Transverse colon (tissue), 4 donors: ENCODE measurements around the gene P4HA1. TPM values are rescaled to one million over a fixed set of nuclear protein-coding genes. Genes with fewer than 3 reads are reported as not detected.

Experiments
- DNase-seq: peaks from one replicate; pipeline ENCODE4 v3.0.0-alpha.2; 2019
- H3K27ac ChIP-seq, 4 donors: fragments of 200-600 bp; sonication (generic); 2 replicates each; pipeline ENCODE4 v1.5.1; 2016 to 2018; ENCODE audit warnings: inconsistent platforms in 4 of 4
- H3K27me3 ChIP-seq: fragments of 200-600 bp; sonication (generic); 2 replicates; pipeline ENCODE4 v1.5.1; 2017; ENCODE audit warnings: inconsistent platforms
- H3K36me3 ChIP-seq, 4 donors: fragments of 200-600 bp; sonication (generic); 2 replicates each; pipeline ENCODE4 v1.5.1; 2017 to 2019; ENCODE audit warnings: inconsistent platforms in 4 of 4
- H3K4me1 ChIP-seq, 4 donors: fragments of 200-600 bp; sonication (generic); 2 replicates each; pipeline ENCODE4 v1.5.1; 2017 to 2020; ENCODE audit warnings: inconsistent platforms in 4 of 4
- H3K4me3 ChIP-seq, 4 donors: fragments of 200-600 bp; sonication (generic); 1 replicate in 1 of 4; 2 replicates in 3 of 4; pipeline versions ENCODE4 v1.5.1 to v1.6.1; 2017 to 2019; ENCODE audit warnings: inconsistent platforms in 4 of 4
- H3K9me3 ChIP-seq, 2 donors: fragments of 200-600 bp; sonication (generic); 2 replicates each; pipeline ENCODE4 v1.5.1; 2017 to 2019; ENCODE audit warnings: inconsistent platforms in 2 of 2
- EP300 ChIP-seq: sonication (generic); formaldehyde crosslinking; IDR thresholded peaks from one replicate; pipeline ENCODE4 v1.6.1; 2017; ENCODE audit warnings: antibody characterized with exemption, low read depth
- POLR2A ChIP-seq: fragments of 450-650 bp; IDR thresholded peaks from one replicate; pipeline ENCODE4 v1.6.1; 2016; ENCODE audit warnings: antibody characterized with exemption, mild to moderate bottlenecking, moderate library complexity
- POLR2AphosphoS5 ChIP-seq, 3 donors: sonication (generic); formaldehyde crosslinking; IDR thresholded peaks; one replicate each; pipeline ENCODE4 v1.6.1; 2016; ENCODE audit warnings: antibody characterized with exemption in 3 of 3
- WGBS, 2 donors: methylation state at CpG; one replicate each; pipeline ENCODE4 v1.1.5; 2018; ENCODE audit warnings: low coverage in 1 of 2; 5-methylcytosine and 5-hydroxymethylcytosine counted together
- in situ Hi-C, 4 donors: fragments of 200-750 bp; cut with MboI; loops; one replicate each; pipeline versions ENCODE4 v1.15.0 to v1.15.1; 2017; ENCODE audit warnings: low sequenced_read_pairs in 3 of 4, low pct_ligation_motif_present in 1 of 4, low pct_unique_long_range_greater_than_20kb in 1 of 4
- intact Hi-C: fragments of 100-400 bp; cut with DNase I; formaldehyde crosslinking; loops from one replicate; pipeline ENCODE4 v1.15.1; 2023; ENCODE audit warnings: low total_unique reads
- total RNA-seq, 4 donors: library from RNA; depleted of rRNA; stranded (reverse); fragments of >200 nt; gene quantifications; one replicate each; pipeline ENCODE4 v1.1.0, GENCODE V29; 2016
- TF ChIP-seq, protein P1 (sequence below), 5 experiments: fragments of 200-600 bp in 3 of 5; fragments of 450-650 bp in 2 of 5; sonication (generic) in 3 of 5; IDR thresholded peaks; 1 replicate in 2 of 5; 2 replicates in 3 of 5; pipeline ENCODE4 v1.5.1; 2016 to 2017; ENCODE audit warnings: antibody characterized with exemption in 5 of 5, inconsistent platforms in 3 of 5, mild to moderate bottlenecking in 2 of 5, moderate library complexity in 1 of 5

P4HA1 gene
- total RNA-seq, 4 donors from 2014 or later = 10.5 to 28.6 (median 14.4) TPM

GRCh38 chr10:73084209-73084608 lies 12.5 kb downstream of the P4HA1 start:
- WGBS, 2 donors = 89 to 100% methylated on average over 3 to 5 of the region's 5 CpGs
- intact Hi-C loops (no loop called here), in situ Hi-C loops (no loop called here)
- H3K4me3 ChIP-seq = no peak overlapping the region
- peaks cover 4 to 16% (median 7%) of the 10 kb centered on the region in 4 donors for H3K4me1 ChIP-seq
- no peaks in the 10 kb centered on the region for H3K9me3 ChIP-seq
- H3K27me3 ChIP-seq = no peaks in the 10 kb centered on the region
- no peaks in the 10 kb centered on the region for H3K36me3 ChIP-seq
- TF ChIP-seq EP300 (no peak), POLR2A (no peak), POLR2AphosphoS5 (IDR thresholded peaks at IDR 0.05) (no peak)
- TF ChIP-seq, protein P1, sequence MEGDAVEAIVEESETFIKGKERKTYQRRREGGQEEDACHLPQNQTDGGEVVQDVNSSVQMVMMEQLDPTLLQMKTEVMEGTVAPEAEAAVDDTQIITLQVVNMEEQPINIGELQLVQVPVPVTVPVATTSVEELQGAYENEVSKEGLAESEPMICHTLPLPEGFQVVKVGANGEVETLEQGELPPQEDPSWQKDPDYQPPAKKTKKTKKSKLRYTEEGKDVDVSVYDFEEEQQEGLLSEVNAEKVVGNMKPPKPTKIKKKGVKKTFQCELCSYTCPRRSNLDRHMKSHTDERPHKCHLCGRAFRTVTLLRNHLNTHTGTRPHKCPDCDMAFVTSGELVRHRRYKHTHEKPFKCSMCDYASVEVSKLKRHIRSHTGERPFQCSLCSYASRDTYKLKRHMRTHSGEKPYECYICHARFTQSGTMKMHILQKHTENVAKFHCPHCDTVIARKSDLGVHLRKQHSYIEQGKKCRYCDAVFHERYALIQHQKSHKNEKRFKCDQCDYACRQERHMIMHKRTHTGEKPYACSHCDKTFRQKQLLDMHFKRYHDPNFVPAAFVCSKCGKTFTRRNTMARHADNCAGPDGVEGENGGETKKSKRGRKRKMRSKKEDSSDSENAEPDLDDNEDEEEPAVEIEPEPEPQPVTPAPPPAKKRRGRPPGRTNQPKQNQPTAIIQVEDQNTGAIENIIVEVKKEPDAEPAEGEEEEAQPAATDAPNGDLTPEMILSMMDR (IDR thresholded peaks at IDR 0.05) = no peak
- no peak for DNase-seq
- no peak overlapping the region for H3K27ac ChIP-seq

DNA sequence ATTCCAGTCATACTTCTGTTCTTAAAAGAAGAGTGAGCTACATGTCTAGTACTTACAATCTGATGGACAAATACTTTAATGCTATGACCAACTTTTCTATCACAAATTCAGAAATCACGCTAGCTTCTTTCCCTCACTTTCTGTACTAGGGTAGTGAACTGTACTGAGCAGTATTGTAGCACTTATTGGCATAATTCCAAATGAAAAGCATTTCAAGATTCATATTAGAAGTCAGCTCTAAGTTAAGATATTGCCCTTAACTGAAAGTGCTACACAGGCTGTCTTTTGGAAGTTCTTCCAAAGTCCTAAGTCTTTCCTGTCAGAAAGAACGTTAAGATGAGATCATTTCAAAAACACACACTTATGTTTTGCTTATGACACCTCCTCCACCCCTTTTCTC lies 13.4 kb downstream of the P4HA1 start:
- Histone ChIP-seq H3K27ac (no peak overlapping the region), H3K9me3 (no peaks in the 10 kb centered on the region), H3K4me1 (peaks cover 4 to 18% (median 7%) of the 10 kb centered on the region in 4 donors), H3K36me3 (no peaks in the 10 kb centered on the region), H3K27me3 (no peaks in the 10 kb centered on the region), H3K4me3 (no peak overlapping the region)
- in situ Hi-C loops (no loop called here), intact Hi-C loops (no loop called here)
- 32 to 44% methylated on average over 2 of the region's 2 CpGs for WGBS, 2 donors
- TF ChIP-seq POLR2A (no peak), EP300 (no peak), POLR2AphosphoS5 (IDR thresholded peaks at IDR 0.05) (no peak)
- TF ChIP-seq, protein P1 (IDR thresholded peaks at IDR 0.05) = no peak
- DNase-seq = no peak

GRCh38 chr10:73079779-73080541 lies 16.7 kb downstream of the P4HA1 start:
- TF ChIP-seq, protein P1 (IDR thresholded peaks at IDR 0.05) = no peak
- TF ChIP-seq POLR2AphosphoS5 (IDR thresholded peaks at IDR 0.05) (no peak), EP300 (no peak), POLR2A (no peak)
- H3K9me3 ChIP-seq = no peaks in the 10 kb centered on the region
- 67 to 87% methylated on average over 3 of the region's 3 CpGs for WGBS, 2 donors
- DNase-seq = no peak
- H3K27ac ChIP-seq = no peak overlapping the region
- H3K27me3 ChIP-seq = no peaks in the 10 kb centered on the region
- peaks cover 7 to 37% (median 13%) of the 10 kb centered on the region in 4 donors for H3K4me1 ChIP-seq
- no peak overlapping the region for H3K4me3 ChIP-seq
- no peaks in the 10 kb centered on the region for H3K36me3 ChIP-seq
- intact Hi-C loops = no loop called here
- in situ Hi-C loops = no loop called here

DNA sequence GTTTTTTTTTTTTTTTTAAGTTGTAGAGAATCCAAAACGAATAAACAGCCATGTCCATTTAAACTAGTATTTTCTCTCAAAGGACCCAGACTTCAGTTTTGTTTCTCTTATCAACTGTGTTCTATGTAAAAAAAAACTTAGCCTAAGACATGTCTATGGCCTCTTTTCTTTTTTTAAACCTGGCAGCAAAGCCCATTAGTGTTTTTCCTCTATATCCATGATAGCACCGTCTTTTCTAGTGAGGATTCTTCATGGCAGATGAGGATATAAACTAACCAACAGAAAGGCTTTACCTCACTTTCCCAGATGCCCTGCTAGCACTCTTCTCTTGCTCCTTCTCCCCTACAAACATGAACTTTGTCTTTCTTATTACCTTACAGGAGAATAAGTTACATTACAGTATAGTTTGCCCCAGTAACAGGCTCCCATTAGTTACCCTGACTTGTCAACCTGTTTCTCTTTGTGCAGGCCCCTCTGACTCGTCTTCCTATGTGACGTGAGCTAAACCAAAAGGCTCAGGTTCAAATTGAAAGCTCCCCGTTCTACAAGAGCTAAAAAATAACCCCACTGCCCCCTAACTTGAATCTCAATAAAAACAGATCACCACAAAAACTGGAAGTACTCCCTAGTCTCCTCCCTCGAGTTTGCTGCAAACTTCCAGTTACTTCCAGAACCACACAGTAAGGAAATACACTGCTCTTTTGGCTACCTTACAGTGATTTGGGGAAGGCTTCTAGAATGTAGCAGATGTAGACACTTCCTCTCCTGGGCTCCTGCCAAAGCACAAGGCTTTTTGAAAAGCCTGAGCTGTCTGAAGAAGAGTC lies 20.1 kb downstream of the P4HA1 start:
- Histone ChIP-seq H3K4me1 (peaks cover 0 to 27% (median 9%) of the 10 kb centered on the region in 4 donors), H3K27me3 (no peaks in the 10 kb centered on the region), H3K27ac (peak overlapping the region; percentile 63 to 77 (median 74)), H3K4me3 (peak overlapping the region in 1 of 4 donors; percentile 20), H3K9me3 (no peaks in the 10 kb centered on the region), H3K36me3 (peaks cover 0 to 14% (median 3%) of the 10 kb centered on the region in 4 donors)
- intact Hi-C loops (no loop called here), in situ Hi-C loops (no loop called here)
- WGBS, 2 donors = 46 to 48% methylated on average over 6 of the region's 6 CpGs
- peak; percentile 41 for DNase-seq
- TF ChIP-seq POLR2A = no peak
- TF ChIP-seq, protein P1 (IDR thresholded peaks at IDR 0.05) = no peak
- TF ChIP-seq POLR2AphosphoS5 (IDR thresholded peaks at IDR 0.05) = no peak
- TF ChIP-seq EP300 = no peak
